Hepatocyte (in vitro differentiated cells): Measurements from ENCODE around the gene CYP2U1.

Experiments used
- EZH2 ChIP-seq: fragments of 200-600 bp; sonication (generic); IDR thresholded peaks from 2 replicates; pipeline ENCODE4 v1.6.1; 2016; ENCODE audit warnings: antibody characterized with exemption, mild to moderate bottlenecking, borderline replicate concordance
- EZH2phosphoT487 ChIP-seq: fragments of 200-600 bp; sonication (generic); IDR thresholded peaks from one replicate; pipeline ENCODE4 v1.6.1; 2018; ENCODE audit warnings: antibody characterized with exemption, mild to moderate bottlenecking, low read depth, moderate library complexity; ENCODE audit not compliant: unreplicated experiment, severe bottlenecking
- TF ChIP-seq, protein P1 (sequence below): fragments of 200-600 bp; sonication (generic); IDR thresholded peaks from 2 replicates; pipeline ENCODE4 v1.5.1; 2016; ENCODE audit warnings: antibody characterized with exemption, mild to moderate bottlenecking; ENCODE audit not compliant: poor library complexity

DNA sequence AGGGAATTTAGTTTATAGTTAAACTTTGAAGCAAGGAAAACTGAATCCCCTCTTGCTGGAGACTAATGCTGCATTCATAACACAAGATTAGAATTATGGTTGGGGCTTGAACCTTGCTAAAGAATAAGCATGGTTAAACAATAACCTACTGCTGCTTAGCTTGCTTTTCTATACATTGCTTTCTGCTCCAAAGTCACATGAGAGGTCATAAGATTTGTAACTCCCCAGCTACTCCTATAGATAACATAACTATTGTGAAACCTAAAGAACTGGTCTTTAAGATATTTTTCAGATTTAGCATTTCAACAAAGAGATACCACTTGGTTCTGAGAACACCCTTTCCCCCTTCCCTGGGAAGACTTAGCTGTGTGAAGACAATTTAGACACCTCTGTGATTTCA, 41.3 kb downstream of the CYP2U1 start:
- TF ChIP-seq, protein P1, sequence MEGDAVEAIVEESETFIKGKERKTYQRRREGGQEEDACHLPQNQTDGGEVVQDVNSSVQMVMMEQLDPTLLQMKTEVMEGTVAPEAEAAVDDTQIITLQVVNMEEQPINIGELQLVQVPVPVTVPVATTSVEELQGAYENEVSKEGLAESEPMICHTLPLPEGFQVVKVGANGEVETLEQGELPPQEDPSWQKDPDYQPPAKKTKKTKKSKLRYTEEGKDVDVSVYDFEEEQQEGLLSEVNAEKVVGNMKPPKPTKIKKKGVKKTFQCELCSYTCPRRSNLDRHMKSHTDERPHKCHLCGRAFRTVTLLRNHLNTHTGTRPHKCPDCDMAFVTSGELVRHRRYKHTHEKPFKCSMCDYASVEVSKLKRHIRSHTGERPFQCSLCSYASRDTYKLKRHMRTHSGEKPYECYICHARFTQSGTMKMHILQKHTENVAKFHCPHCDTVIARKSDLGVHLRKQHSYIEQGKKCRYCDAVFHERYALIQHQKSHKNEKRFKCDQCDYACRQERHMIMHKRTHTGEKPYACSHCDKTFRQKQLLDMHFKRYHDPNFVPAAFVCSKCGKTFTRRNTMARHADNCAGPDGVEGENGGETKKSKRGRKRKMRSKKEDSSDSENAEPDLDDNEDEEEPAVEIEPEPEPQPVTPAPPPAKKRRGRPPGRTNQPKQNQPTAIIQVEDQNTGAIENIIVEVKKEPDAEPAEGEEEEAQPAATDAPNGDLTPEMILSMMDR = no peak
- TF ChIP-seq EZH2 = no peak
- TF ChIP-seq EZH2phosphoT487 = no peak
